SK-N-SH (cell line): ENCODE data around the gene SH3PXD2A.
"Not testable (repeated sequence)": the region's sequence is repeated elsewhere in the genome, so short reads cannot be mapped to it uniquely, and the experiment has no call there.

Experiments
- CTCF ChIP-seq: fragments of 200-600 bp; sonication (generic); IDR thresholded peaks from 2 replicates; pipeline ENCODE4 v1.6.1; 2017; ENCODE audit warnings: antibody characterized with exemption, mild to moderate bottlenecking, moderate library complexity
- SIN3A ChIP-seq: IDR thresholded peaks from 2 replicates; pipeline ENCODE4 v1.6.1; 2012; ENCODE audit warnings: low read depth, mild to moderate bottlenecking, low read length, moderate library complexity, borderline replicate concordance

DNA sequence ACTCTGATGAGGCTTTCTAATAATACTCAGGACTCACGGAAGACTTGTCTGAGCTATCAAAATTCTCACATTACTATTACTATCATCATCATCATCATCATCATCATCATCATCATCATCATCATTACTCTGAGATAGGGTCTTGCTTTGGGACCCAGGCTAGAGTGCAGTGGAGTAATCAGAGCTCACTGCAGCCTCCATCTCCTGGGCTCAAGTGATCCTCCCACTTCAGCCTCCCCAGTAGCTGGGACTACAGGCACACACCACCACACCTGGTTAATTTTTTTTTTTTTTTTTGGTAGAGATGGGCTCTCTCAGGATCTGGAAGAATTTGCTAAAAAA is 249.3 kb downstream of the SH3PXD2A start:
- TF ChIP-seq CTCF, SIN3A: not testable (repeated sequence)
